ENCODE results near the gene MATN1. TPM values are rescaled to one million over a fixed set of nuclear protein-coding genes. Genes with fewer than 3 reads are reported as not detected.
A peak's percentile ranks its signal among the peaks of the same experiment; 100 is the strongest.
"Not testable (repeated sequence)": the region's sequence is repeated elsewhere in the genome, so short reads cannot be mapped to it uniquely, and the experiment has no call there.

MATN1 gene
- total and polyA plus RNA-seq, 4 experiments from 2014 or later: 0.12 to 1.2 (median 0.53) TPM; not detected in 1

- Histone ChIP-seq H3K27me3 (ENCODE audit: insufficient read depth, low read length) (no peaks in the 10 kb centered on the region), H3K27ac (ENCODE audit: low read depth, low read length) (no peak overlapping the region), H3K36me3 (ENCODE audit: insufficient read depth, low read length) (no peaks in the 10 kb centered on the region), H3K4me3 (ENCODE audit: low read length in 2 of 2) (no peak overlapping the region), H3K9me3 (ENCODE audit: control insufficient read depth in 1 of 2, low read length in 2 of 2) (no peaks in the 10 kb centered on the region), H3K4me1 (ENCODE audit: insufficient read depth, low read length) (no peaks in the 10 kb centered on the region)
- H3K27me3 Mint-ChIP-seq: peaks cover 2 to 21% of the 10 kb centered on the region in 2 donors
- no peak for DNase-seq
- H3K4me3 Mint-ChIP-seq: no peak overlapping the region
- H3K27ac Mint-ChIP-seq: no peak overlapping the region
- intact Hi-C loops (cut with micrococcal nuclease): no loop called here
- ChIA-PET CTCF (ENCODE audit: partially characterized antibody) (interaction anchor here (1.6 kb wide), 1 partner anchor 17 kb away, joined by 3 read pairs; no protein-coding TSS in a partner anchor), POLR2A (ENCODE audit: partially characterized antibody) (no interaction called here)
- H3K9me3 Mint-ChIP-seq: no peaks in the 10 kb centered on the region
- peaks cover 0 to 3% (median 0%) of the 10 kb centered on the region in 4 donors for H3K4me1 Mint-ChIP-seq
- H3K36me3 Mint-ChIP-seq: no peaks in the 10 kb centered on the region
Measured at GRCh38 chr1:30693366-30693765, 30.0 kb downstream of the MATN1 start.

GRCh38 chr1:30692948-30693301, 30.5 kb downstream of the MATN1 start:
- Histone ChIP-seq H3K4me3 (ENCODE audit: low read length in 2 of 2) (no peak overlapping the region), H3K4me1 (ENCODE audit: insufficient read depth, low read length) (no peaks in the 10 kb centered on the region), H3K9me3 (ENCODE audit: control insufficient read depth in 1 of 2, low read length in 2 of 2) (no peaks in the 10 kb centered on the region), H3K27ac (ENCODE audit: low read depth, low read length) (no peak overlapping the region), H3K36me3 (ENCODE audit: insufficient read depth, low read length) (no peaks in the 10 kb centered on the region), H3K27me3 (ENCODE audit: insufficient read depth, low read length) (no peaks in the 10 kb centered on the region)
- no peaks in the 10 kb centered on the region for H3K9me3 Mint-ChIP-seq
- no peaks in the 10 kb centered on the region for H3K36me3 Mint-ChIP-seq
- no peak for DNase-seq
- H3K4me3 Mint-ChIP-seq: no peak overlapping the region
- intact Hi-C loops (cut with micrococcal nuclease): no loop called here
- H3K4me1 Mint-ChIP-seq: peaks cover 0 to 3% (median 0%) of the 10 kb centered on the region in 4 donors
- peaks cover 2 to 21% of the 10 kb centered on the region in 2 donors for H3K27me3 Mint-ChIP-seq
- ChIA-PET CTCF (ENCODE audit: partially characterized antibody) (interaction anchor here (1.6 kb wide), 1 partner anchor 17 kb away, joined by 3 read pairs; no protein-coding TSS in a partner anchor), POLR2A (ENCODE audit: partially characterized antibody) (no interaction called here)
- H3K27ac Mint-ChIP-seq: no peak overlapping the region

GRCh38 chr1:30692201-30692947, 31.0 kb downstream of the MATN1 start:
- Histone ChIP-seq H3K9me3 (ENCODE audit: control insufficient read depth in 1 of 2, low read length in 2 of 2) (no peaks in the 10 kb centered on the region), H3K4me3 (ENCODE audit: low read length in 2 of 2) (no peak overlapping the region), H3K36me3 (ENCODE audit: insufficient read depth, low read length) (no peaks in the 10 kb centered on the region), H3K4me1 (ENCODE audit: insufficient read depth, low read length) (no peaks in the 10 kb centered on the region), H3K27ac (ENCODE audit: low read depth, low read length) (no peak overlapping the region), H3K27me3 (ENCODE audit: insufficient read depth, low read length) (no peaks in the 10 kb centered on the region)
- H3K4me1 Mint-ChIP-seq: peaks cover 0 to 3% (median 1%) of the 10 kb centered on the region in 4 donors
- no peak overlapping the region for H3K4me3 Mint-ChIP-seq
- no peak for DNase-seq
- H3K36me3 Mint-ChIP-seq: no peaks in the 10 kb centered on the region
- peaks cover 2 to 22% of the 10 kb centered on the region in 2 donors for H3K27me3 Mint-ChIP-seq
- no peaks in the 10 kb centered on the region for H3K9me3 Mint-ChIP-seq
- intact Hi-C loops (cut with micrococcal nuclease): no loop called here
- H3K27ac Mint-ChIP-seq: peak overlapping the region in 1 of 7 donors; percentile 25
- ChIA-PET POLR2A (ENCODE audit: partially characterized antibody) (no interaction called here), CTCF (ENCODE audit: partially characterized antibody) (interaction anchor here (1.6 kb wide), 1 partner anchor 16 kb away, joined by 3 read pairs; no protein-coding TSS in a partner anchor)

GRCh38 chr1:30691480-30691879, 31.9 kb downstream of the MATN1 start:
- no peaks in the 10 kb centered on the region for H3K36me3 ChIP-seq (ENCODE audit: insufficient read depth, low read length)
- H3K4me3 ChIP-seq (ENCODE audit: low read length in 2 of 2): no peak overlapping the region
- Mint-ChIP-seq H3K4me1 (peaks cover 0 to 4% (median 2%) of the 10 kb centered on the region in 4 donors), H3K27ac (no peak overlapping the region), H3K27me3 (peaks cover 3 to 30% of the 10 kb centered on the region in 2 donors), H3K9me3 (no peaks in the 10 kb centered on the region), H3K36me3 (no peaks in the 10 kb centered on the region), H3K4me3 (no peak overlapping the region)
- no peak for DNase-seq
- H3K4me1 ChIP-seq (ENCODE audit: insufficient read depth, low read length): no peaks in the 10 kb centered on the region
- intact Hi-C loops (cut with micrococcal nuclease): no loop called here
- POLR2A ChIA-PET (ENCODE audit: partially characterized antibody): no interaction called here
- CTCF ChIA-PET (ENCODE audit: partially characterized antibody): no interaction called here
- no peaks in the 10 kb centered on the region for H3K9me3 ChIP-seq (ENCODE audit: control insufficient read depth in 1 of 2, low read length in 2 of 2)
- H3K27ac ChIP-seq (ENCODE audit: low read depth, low read length): no peak overlapping the region
- H3K27me3 ChIP-seq (ENCODE audit: insufficient read depth, low read length): no peaks in the 10 kb centered on the region

- Histone ChIP-seq H3K9me3 (ENCODE audit: control insufficient read depth in 1 of 2, low read length in 2 of 2) (no peaks in the 10 kb centered on the region), H3K27me3 (ENCODE audit: insufficient read depth, low read length) (no peaks in the 10 kb centered on the region), H3K4me3 (ENCODE audit: low read length in 2 of 2) (no peak overlapping the region), H3K36me3 (ENCODE audit: insufficient read depth, low read length) (no peaks in the 10 kb centered on the region), H3K4me1 (ENCODE audit: insufficient read depth, low read length) (peaks cover under 1% of the 10 kb centered on the region), H3K27ac (ENCODE audit: low read depth, low read length) (no peak overlapping the region)
- intact Hi-C loops (cut with micrococcal nuclease): no loop called here
- Mint-ChIP-seq H3K27me3 (peaks cover 5 to 29% of the 10 kb centered on the region in 2 donors), H3K27ac (peak overlapping the region in 1 of 7 donors; percentile 31), H3K4me1 (peaks cover 0 to 4% (median 2%) of the 10 kb centered on the region in 4 donors), H3K36me3 (no peaks in the 10 kb centered on the region), H3K9me3 (no peaks in the 10 kb centered on the region), H3K4me3 (no peak overlapping the region)
- POLR2A ChIA-PET (ENCODE audit: partially characterized antibody): no interaction called here
- DNase-seq: no peak
- CTCF ChIA-PET (ENCODE audit: partially characterized antibody): no interaction called here
Measured at GRCh38 chr1:30689901-30690645, 33.3 kb downstream of the MATN1 start.

GRCh38 chr1:30688920-30689794, 34.2 kb downstream of the MATN1 start:
- Histone ChIP-seq H3K9me3 (ENCODE audit: control insufficient read depth in 1 of 2, low read length in 2 of 2) (no peaks in the 10 kb centered on the region), H3K36me3 (ENCODE audit: insufficient read depth, low read length) (no peaks in the 10 kb centered on the region), H3K4me3 (ENCODE audit: low read length in 2 of 2) (no peak overlapping the region), H3K4me1 (ENCODE audit: insufficient read depth, low read length) (peaks cover 9% of the 10 kb centered on the region), H3K27ac (ENCODE audit: low read depth, low read length) (no peak overlapping the region), H3K27me3 (ENCODE audit: insufficient read depth, low read length) (peaks cover 8% of the 10 kb centered on the region)
- Mint-ChIP-seq H3K36me3 (no peaks in the 10 kb centered on the region), H3K27ac (no peak overlapping the region), H3K27me3 (peaks cover 11 to 34% of the 10 kb centered on the region in 2 donors), H3K4me1 (peaks cover 0 to 9% (median 6%) of the 10 kb centered on the region in 4 donors), H3K9me3 (no peaks in the 10 kb centered on the region), H3K4me3 (no peak overlapping the region)
- intact Hi-C loops (cut with micrococcal nuclease): no loop called here
- no peak for DNase-seq
- ChIA-PET POLR2A (ENCODE audit: partially characterized antibody) (no interaction called here), CTCF (ENCODE audit: partially characterized antibody) (no interaction called here)

GRCh38 chr1:30688516-30688915, 34.9 kb downstream of the MATN1 start:
- H3K36me3 ChIP-seq (ENCODE audit: insufficient read depth, low read length); H3K9me3 ChIP-seq (ENCODE audit: control insufficient read depth in 1 of 2, low read length in 2 of 2); intact Hi-C loops (cut with micrococcal nuclease); H3K4me3 ChIP-seq (ENCODE audit: low read length in 2 of 2); H3K27ac ChIP-seq (ENCODE audit: low read depth, low read length); H3K4me3 Mint-ChIP-seq; H3K9me3 Mint-ChIP-seq; H3K27me3 ChIP-seq (ENCODE audit: insufficient read depth, low read length); POLR2A ChIA-PET (ENCODE audit: partially characterized antibody); H3K36me3 Mint-ChIP-seq; H3K4me1 ChIP-seq (ENCODE audit: insufficient read depth, low read length); DNase-seq; CTCF ChIA-PET (ENCODE audit: partially characterized antibody); H3K27ac Mint-ChIP-seq: not testable (repeated sequence)
- peaks cover 14 to 40% of the 10 kb centered on the region in 2 donors for H3K27me3 Mint-ChIP-seq
- H3K4me1 Mint-ChIP-seq: peaks cover 0 to 11% (median 8%) of the 10 kb centered on the region in 4 donors
